Measurements from ENCODE around the gene FGGY.

Gene FGGY

GRCh38 chr1:59305188-59305587 lies 8.3 kb downstream of the FGGY start:
- no peak overlapping the region for H3K4me3 ChIP-seq (ENCODE audit: severe bottlenecking)
- DNase-seq (ENCODE audit: low spot score), result no peak
- no peak for ATAC-seq (ENCODE audit: low read depth)
- no peak for TF ChIP-seq CTCF (IDR thresholded peaks at IDR 0.05; ENCODE audit: poor library complexity, severe bottlenecking)
- no peaks in the 10 kb centered on the region for H3K4me1 ChIP-seq (ENCODE audit: insufficient read depth, poor library complexity, severe bottlenecking)
- H3K27ac ChIP-seq (ENCODE audit: poor library complexity, severe bottlenecking), result no peak overlapping the region
- H3K27me3 ChIP-seq (ENCODE audit: insufficient read depth, poor library complexity, severe bottlenecking), result no peaks in the 10 kb centered on the region
- no peaks in the 10 kb centered on the region for H3K9me3 ChIP-seq (ENCODE audit: severe bottlenecking)
- peaks cover 3% of the 10 kb centered on the region; the same call in 1 of the 2 replicates for H3K36me3 ChIP-seq (ENCODE audit: low read depth)

GRCh38 chr1:59307591-59307990 lies 10.7 kb downstream of the FGGY start:
- Histone ChIP-seq H3K27ac (ENCODE audit: poor library complexity, severe bottlenecking) (no peak overlapping the region), H3K27me3 (ENCODE audit: insufficient read depth, poor library complexity, severe bottlenecking) (no peaks in the 10 kb centered on the region), H3K9me3 (ENCODE audit: severe bottlenecking) (no peaks in the 10 kb centered on the region), H3K4me1 (ENCODE audit: insufficient read depth, poor library complexity, severe bottlenecking) (no peaks in the 10 kb centered on the region), H3K4me3 (ENCODE audit: severe bottlenecking) (no peak overlapping the region), H3K36me3 (ENCODE audit: low read depth) (no peaks in the 10 kb centered on the region)
- ATAC-seq (ENCODE audit: low read depth), result no peak
- no peak for DNase-seq (ENCODE audit: low spot score)
- TF ChIP-seq CTCF (IDR thresholded peaks at IDR 0.05; ENCODE audit: poor library complexity, severe bottlenecking), result no peak

GRCh38 chr1:59308839-59309238 lies 11.9 kb downstream of the FGGY start:
- ATAC-seq (ENCODE audit: low read depth) (no peak), DNase-seq (ENCODE audit: low spot score) (no peak)
- H3K36me3 ChIP-seq (ENCODE audit: low read depth), result no peaks in the 10 kb centered on the region
- no peak for TF ChIP-seq CTCF (IDR thresholded peaks at IDR 0.05; ENCODE audit: poor library complexity, severe bottlenecking)
- no peak overlapping the region for H3K27ac ChIP-seq (ENCODE audit: poor library complexity, severe bottlenecking)
- H3K4me3 ChIP-seq (ENCODE audit: severe bottlenecking), result no peak overlapping the region
- no peaks in the 10 kb centered on the region for H3K27me3 ChIP-seq (ENCODE audit: insufficient read depth, poor library complexity, severe bottlenecking)
- no peaks in the 10 kb centered on the region for H3K4me1 ChIP-seq (ENCODE audit: insufficient read depth, poor library complexity, severe bottlenecking)
- no peaks in the 10 kb centered on the region for H3K9me3 ChIP-seq (ENCODE audit: severe bottlenecking)

GRCh38 chr1:59309392-59309791 lies 12.5 kb downstream of the FGGY start:
- Histone ChIP-seq H3K4me3 (ENCODE audit: severe bottlenecking) (no peak overlapping the region), H3K36me3 (ENCODE audit: low read depth) (no peaks in the 10 kb centered on the region), H3K9me3 (ENCODE audit: severe bottlenecking) (no peaks in the 10 kb centered on the region), H3K4me1 (ENCODE audit: insufficient read depth, poor library complexity, severe bottlenecking) (no peaks in the 10 kb centered on the region), H3K27me3 (ENCODE audit: insufficient read depth, poor library complexity, severe bottlenecking) (no peaks in the 10 kb centered on the region), H3K27ac (ENCODE audit: poor library complexity, severe bottlenecking) (no peak overlapping the region)
- TF ChIP-seq CTCF (IDR thresholded peaks at IDR 0.05; ENCODE audit: poor library complexity, severe bottlenecking), result no peak
- ATAC-seq (ENCODE audit: low read depth), result no peak
- DNase-seq (ENCODE audit: low spot score), result no peak

- Histone ChIP-seq H3K9me3 (ENCODE audit: severe bottlenecking) (no peaks in the 10 kb centered on the region), H3K27ac (ENCODE audit: poor library complexity, severe bottlenecking) (no peak overlapping the region), H3K27me3 (ENCODE audit: insufficient read depth, poor library complexity, severe bottlenecking) (no peaks in the 10 kb centered on the region), H3K36me3 (ENCODE audit: low read depth) (no peaks in the 10 kb centered on the region), H3K4me3 (ENCODE audit: severe bottlenecking) (no peak overlapping the region), H3K4me1 (ENCODE audit: insufficient read depth, poor library complexity, severe bottlenecking) (no peaks in the 10 kb centered on the region)
- TF ChIP-seq CTCF (IDR thresholded peaks at IDR 0.05; ENCODE audit: poor library complexity, severe bottlenecking), result no peak
- ATAC-seq (ENCODE audit: low read depth) (no peak), DNase-seq (ENCODE audit: low spot score) (no peak)
These were observed 13.1 kb downstream of the FGGY start for GRCh38 chr1:59309795-59310548.
